Skeletal muscle satellite cell (primary cell): ENCODE data around the gene IDH3A.
A peak's percentile ranks its signal among the peaks of the same experiment; 100 is the strongest.

Experiments
- H3K27me3 ChIP-seq: 2 replicates; pipeline ENCODE4 v1.7.0; 2013; ENCODE audit warnings: low read length; ENCODE audit not compliant: control insufficient read depth, insufficient read depth
- H3K36me3 ChIP-seq: 2 replicates; pipeline ENCODE4 v1.7.0; 2013; ENCODE audit warnings: mild to moderate bottlenecking, control low read depth, low read length; ENCODE audit not compliant: insufficient read depth
- H3K4me1 ChIP-seq: 2 replicates; pipeline ENCODE4 v1.7.0; 2013; ENCODE audit warnings: low read length; ENCODE audit not compliant: control insufficient read depth, insufficient read depth
- H3K4me2 ChIP-seq: 2 replicates; pipeline ENCODE4 v1.7.0; 2013; ENCODE audit warnings: mild to moderate bottlenecking, low read length
- H3K4me3 ChIP-seq: 2 replicates; pipeline ENCODE4 v1.7.0; 2013; ENCODE audit warnings: low read length
- H3K9ac ChIP-seq: 2 replicates; pipeline ENCODE4 v1.7.0; 2013; ENCODE audit warnings: mild to moderate bottlenecking, low read depth, low read length, moderate library complexity
- H3K9me3 ChIP-seq: replicated peaks from 2 replicates; pipeline ENCODE4 v1.7.0; 2013; ENCODE audit warnings: mild to moderate bottlenecking, control low read depth, low read length

The IDH3A gene

DNA sequence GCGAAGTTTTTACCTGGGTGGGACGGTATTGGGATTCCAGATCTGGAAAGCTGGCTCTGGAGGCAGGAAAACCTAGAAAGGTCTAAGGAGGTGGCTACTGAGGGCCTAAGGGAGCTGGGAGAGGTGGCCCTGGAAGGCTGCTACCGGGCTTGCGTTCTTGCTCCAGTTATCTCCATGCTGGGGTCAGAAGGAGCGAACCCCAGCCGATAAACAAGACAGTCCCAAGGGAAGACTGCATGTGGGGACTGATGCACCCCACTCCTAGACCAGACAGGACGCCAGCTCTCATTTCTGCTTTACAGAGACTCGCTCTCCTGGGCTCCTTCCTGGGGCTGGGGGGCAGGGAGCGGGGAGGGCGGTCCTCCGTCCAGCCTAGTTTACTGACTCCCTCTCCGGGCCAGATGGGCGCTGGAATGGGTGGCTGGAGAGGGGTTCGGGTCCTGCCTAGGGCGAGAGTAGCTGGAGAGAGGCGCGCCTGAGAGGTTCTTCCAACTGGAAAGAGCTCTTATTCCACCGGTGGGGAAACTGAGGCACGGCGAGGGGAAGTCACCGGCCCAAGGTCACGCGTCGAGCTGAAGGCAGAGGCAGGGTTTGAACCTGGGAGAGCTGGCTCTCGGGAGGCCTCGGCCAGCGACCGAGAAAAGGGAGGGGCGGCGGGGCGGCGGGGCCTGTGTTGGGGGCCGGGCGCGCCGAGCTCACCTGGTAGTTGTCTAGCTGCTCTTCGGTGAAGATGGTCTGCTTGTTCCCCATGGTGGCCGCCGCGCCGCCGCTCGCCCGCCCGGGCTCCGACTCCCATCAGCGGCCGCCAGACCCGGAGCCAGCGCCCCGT is 18.5 kb upstream of the IDH3A start:
- Histone ChIP-seq H3K36me3 (no peaks in the 10 kb centered on the region), H3K4me1 (peaks cover 7% of the 10 kb centered on the region), H3K9ac (peak overlapping the region; percentile 88), H3K9me3 (no peaks in the 10 kb centered on the region), H3K27me3 (no peaks in the 10 kb centered on the region), H3K4me3 (peak overlapping the region; percentile 81), H3K4me2 (peak overlapping the region; percentile 89)

DNA sequence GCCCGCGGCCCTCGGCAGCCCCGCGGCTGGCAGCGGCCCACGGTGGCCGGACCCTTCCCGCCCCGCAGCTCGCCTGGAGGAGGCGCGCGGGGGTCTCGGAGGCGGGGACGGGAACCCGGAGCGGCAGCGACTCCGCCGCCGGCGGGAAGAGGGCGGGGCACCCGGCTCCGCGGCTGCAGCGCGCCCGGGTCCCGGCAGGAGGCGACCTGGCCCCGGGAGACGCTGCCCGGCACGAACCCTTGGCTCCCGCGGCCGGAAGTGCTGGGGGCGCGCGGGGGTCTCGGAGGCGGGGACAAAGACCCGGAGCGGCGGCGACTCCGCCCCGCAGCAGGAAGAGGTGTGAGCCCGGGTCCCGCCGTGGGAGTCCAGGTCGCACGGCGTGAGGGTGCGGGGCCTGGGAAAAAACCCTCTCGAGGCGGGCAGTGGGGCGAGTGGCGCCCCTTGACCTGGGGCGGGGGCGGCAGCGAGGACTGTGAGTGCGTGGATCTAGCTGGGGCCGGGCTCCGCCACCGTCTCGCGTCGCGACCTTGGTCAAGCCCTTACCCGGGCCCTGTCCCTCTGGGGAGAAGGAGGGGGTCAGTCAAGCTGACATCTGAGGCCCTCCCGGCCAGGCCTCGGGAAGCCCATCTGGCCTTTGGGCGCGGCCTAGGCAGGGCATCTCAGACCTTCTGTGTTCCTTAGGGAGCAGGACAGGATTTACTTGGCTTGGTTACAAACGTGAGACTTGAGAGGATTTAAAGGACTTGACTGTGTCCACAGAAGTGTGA is 17.7 kb upstream of the IDH3A start, which contains the start of gene CIB2:
Gene CIB2 (minus strand): TSS at position 151 of the 767 bp plus-strand sequence. CDS start 230 bp downstream, outside the sequence.
- Histone ChIP-seq H3K36me3 (no peaks in the 10 kb centered on the region), H3K9ac (peak within 1 kb of the TSS; percentile 88), H3K4me2 (peak within 1 kb of the TSS; percentile 89), H3K9me3 (no peaks in the 10 kb centered on the region), H3K4me3 (peak within 1 kb of the TSS; percentile 81), H3K4me1 (peaks cover 7% of the 10 kb centered on the region), H3K27me3 (no peaks in the 10 kb centered on the region)

DNA sequence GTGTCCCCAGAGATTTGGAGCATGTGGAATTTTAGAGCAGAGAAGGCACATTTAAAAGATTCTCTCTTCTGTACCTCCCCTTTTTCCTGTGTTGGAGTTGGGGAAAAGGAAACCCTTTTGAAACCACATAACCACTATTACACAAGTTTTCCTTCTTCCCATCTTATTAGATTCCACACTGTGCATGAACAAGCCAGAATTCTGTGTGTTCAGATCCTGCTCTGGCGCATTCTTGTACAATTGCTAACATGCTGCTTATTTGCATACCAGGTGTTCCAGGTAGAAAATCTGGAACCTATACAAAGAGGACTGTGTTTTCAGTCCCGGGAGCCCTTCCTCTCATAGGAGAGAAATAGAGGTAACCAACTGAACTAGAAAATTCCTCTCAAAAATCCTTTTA is 15.4 kb upstream of the IDH3A start:
- Histone ChIP-seq H3K9me3 (no peaks in the 10 kb centered on the region), H3K4me1 (peaks cover 7% of the 10 kb centered on the region), H3K36me3 (no peaks in the 10 kb centered on the region), H3K27me3 (no peaks in the 10 kb centered on the region), H3K9ac (no peak overlapping the region), H3K4me3 (no peak overlapping the region), H3K4me2 (no peak overlapping the region)

- Histone ChIP-seq H3K9ac (no peak overlapping the region), H3K9me3 (no peaks in the 10 kb centered on the region), H3K36me3 (no peaks in the 10 kb centered on the region), H3K4me3 (no peak overlapping the region), H3K4me1 (no peaks in the 10 kb centered on the region), H3K27me3 (no peaks in the 10 kb centered on the region), H3K4me2 (no peak overlapping the region)
Measured at GRCh38 chr15:78139578-78139977, 9.6 kb upstream of the IDH3A start.

DNA sequence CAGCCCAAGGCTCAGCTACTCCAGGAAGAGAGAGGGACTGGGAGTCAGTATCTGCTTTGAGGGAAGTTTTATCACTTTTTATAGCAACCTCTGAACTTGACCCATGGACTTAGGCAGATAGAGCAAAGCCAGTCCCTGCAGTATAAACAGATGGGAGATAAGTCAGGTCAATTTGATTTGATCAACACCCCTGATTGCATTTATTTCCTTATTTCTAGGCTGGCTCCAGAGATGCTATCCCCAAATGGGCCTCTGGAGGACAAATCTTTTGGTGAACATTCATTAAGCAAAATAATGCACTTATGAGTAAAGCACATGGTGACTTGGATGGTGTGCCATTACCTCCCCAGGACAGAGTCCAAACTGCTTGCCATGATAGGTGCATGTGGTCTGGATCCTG is 8.9 kb upstream of the IDH3A start:
- no peaks in the 10 kb centered on the region for H3K36me3 ChIP-seq
- no peaks in the 10 kb centered on the region for H3K4me1 ChIP-seq
- H3K27me3 ChIP-seq, result no peaks in the 10 kb centered on the region
- no peak overlapping the region for H3K4me3 ChIP-seq
- H3K9ac ChIP-seq, result no peak overlapping the region
- H3K9me3 ChIP-seq, result no peaks in the 10 kb centered on the region
- no peak overlapping the region for H3K4me2 ChIP-seq

GRCh38 chr15:78142332-78142731 is 6.8 kb upstream of the IDH3A start:
- no peak overlapping the region for H3K4me2 ChIP-seq
- H3K9ac ChIP-seq, result no peak overlapping the region
- no peaks in the 10 kb centered on the region for H3K36me3 ChIP-seq
- H3K4me3 ChIP-seq, result no peak overlapping the region
- H3K27me3 ChIP-seq, result no peaks in the 10 kb centered on the region
- no peaks in the 10 kb centered on the region for H3K4me1 ChIP-seq
- H3K9me3 ChIP-seq, result no peaks in the 10 kb centered on the region

- H3K36me3 ChIP-seq, result no peaks in the 10 kb centered on the region
- no peaks in the 10 kb centered on the region for H3K27me3 ChIP-seq
- H3K9me3 ChIP-seq, result no peaks in the 10 kb centered on the region
- peaks cover 11% of the 10 kb centered on the region for H3K4me1 ChIP-seq
- no peak overlapping the region for H3K4me2 ChIP-seq
- H3K9ac ChIP-seq, result no peak overlapping the region
- H3K4me3 ChIP-seq, result no peak overlapping the region
Measured at GRCh38 chr15:78146425-78147154, 2.6 kb upstream of the IDH3A start.

GRCh38 chr15:78147566-78147965 is 1.6 kb upstream of the IDH3A start:
- Histone ChIP-seq H3K36me3 (no peaks in the 10 kb centered on the region), H3K9ac (no peak overlapping the region), H3K9me3 (no peaks in the 10 kb centered on the region), H3K27me3 (no peaks in the 10 kb centered on the region), H3K4me1 (peaks cover 11% of the 10 kb centered on the region), H3K4me2 (no peak overlapping the region), H3K4me3 (no peak overlapping the region)

DNA sequence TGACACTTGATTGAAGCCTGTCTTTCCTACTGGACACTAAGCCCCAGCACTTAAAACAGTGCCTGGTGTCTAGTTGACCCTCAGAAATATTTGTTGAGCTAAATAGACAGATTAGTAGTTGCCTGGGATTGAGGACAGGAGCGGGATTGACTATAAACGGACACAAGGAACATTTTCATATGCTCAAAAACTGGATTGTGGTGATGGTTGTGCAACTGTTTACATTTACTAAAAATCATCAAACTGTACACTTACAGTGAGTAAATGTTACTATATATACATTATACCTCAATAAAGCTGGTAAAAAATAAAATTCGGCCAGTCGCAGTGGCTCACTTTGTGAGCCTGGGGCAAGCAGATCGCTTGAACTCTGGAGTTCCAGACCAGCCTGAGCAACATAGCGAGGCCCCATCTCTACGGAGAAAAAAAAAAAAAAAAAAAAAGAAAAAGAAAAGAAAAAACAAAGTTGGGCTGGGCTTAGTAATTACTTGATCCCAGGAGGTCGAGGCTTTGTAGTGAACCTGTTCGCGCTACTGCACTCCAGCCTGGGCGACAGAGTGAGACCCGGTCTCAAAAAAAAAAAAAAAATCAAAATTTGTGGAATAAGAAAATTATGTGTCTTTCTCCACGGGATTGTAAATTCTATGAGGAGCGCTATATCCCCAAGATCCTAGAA is 632 bp upstream of the IDH3A start:
- Histone ChIP-seq H3K27me3 (no peaks in the 10 kb centered on the region), H3K4me2 (peak overlapping the region; percentile 81), H3K9me3 (no peaks in the 10 kb centered on the region), H3K9ac (peak overlapping the region; percentile 89), H3K36me3 (no peaks in the 10 kb centered on the region), H3K4me3 (peak overlapping the region; percentile 74), H3K4me1 (peaks cover 14% of the 10 kb centered on the region)

- no peaks in the 10 kb centered on the region for H3K9me3 ChIP-seq
- peaks cover 18% of the 10 kb centered on the region for H3K4me1 ChIP-seq
- peak overlapping the region; percentile 99 for H3K4me2 ChIP-seq
- H3K4me3 ChIP-seq, result peak overlapping the region; percentile 92
- H3K9ac ChIP-seq, result peak overlapping the region; percentile 87
- H3K36me3 ChIP-seq, result no peaks in the 10 kb centered on the region
- H3K27me3 ChIP-seq, result no peaks in the 10 kb centered on the region
Measured at GRCh38 chr15:78149805-78150751, 916 bp downstream of the IDH3A start.
